Measurements from ENCODE around the gene DBN1. TPM values are rescaled to one million over a fixed set of nuclear protein-coding genes. Genes with fewer than 3 reads are reported as not detected.

DBN1 gene
- polyA plus RNA-seq, 4 donors: 1.6 to 32.0 (median 14.2) TPM

GRCh38 chr5:177412603-177413233 lies 60.7 kb downstream of the DBN1 start:
- Histone ChIP-seq H3K4me3 (ENCODE audit: low read depth in 1 of 3, low read length in 3 of 3) (peak overlapping the region in 1 of 3 donors; percentile 50), H3K27ac (ENCODE audit: low read depth in 1 of 3, low read length in 2 of 3) (peak overlapping the region; percentile 53 to 89 (median 79)), H3K4me1 (ENCODE audit: control insufficient read depth in 3 of 3, insufficient read depth in 2 of 3, low read depth in 1 of 3, low read length in 2 of 3) (peaks cover 0 to 9% (median 4%) of the 10 kb centered on the region in 3 donors), H3K27me3 (ENCODE audit: control insufficient read depth in 3 of 3, insufficient read depth in 3 of 3, low read length in 3 of 3) (no peaks in the 10 kb centered on the region), H3K36me3 (ENCODE audit: control insufficient read depth in 3 of 3, insufficient read depth in 2 of 3, low read depth in 1 of 3, low read length in 3 of 3) (no peaks in the 10 kb centered on the region), H3K9me3 (ENCODE audit: control insufficient read depth in 2 of 2, insufficient read depth in 1 of 2, low read depth in 1 of 2, low read length in 1 of 2) (no peaks in the 10 kb centered on the region)
- WGBS, 3 donors: 15 to 52% (median 30%) methylated on average over 8 of the region's 8 CpGs
- peak; percentile 41 for FAIRE-seq
- peak; percentile 79 to 91 for DNase-seq

DNA sequence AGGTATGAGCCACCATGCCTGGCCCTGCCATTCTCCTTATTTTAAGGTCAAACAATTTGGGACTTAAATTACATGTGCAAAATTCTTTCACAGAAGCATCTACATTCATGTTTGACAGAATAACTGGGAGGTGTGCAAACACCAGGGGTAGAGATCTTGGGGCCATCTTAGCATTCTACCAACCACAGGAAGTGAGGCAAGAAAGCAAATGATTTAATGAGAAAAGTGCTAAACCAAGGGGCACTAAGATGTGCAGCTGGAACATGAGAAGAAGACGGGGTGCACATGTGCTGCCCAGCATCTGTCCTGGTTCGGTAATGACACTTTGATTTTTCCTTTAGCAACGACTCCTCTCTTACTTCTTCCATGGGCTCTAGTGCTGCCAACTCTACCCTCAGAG lies 62.9 kb downstream of the DBN1 start:
- Histone ChIP-seq H3K27me3 (ENCODE audit: control insufficient read depth in 3 of 3, insufficient read depth in 3 of 3, low read length in 3 of 3) (peaks cover 0 to 6% (median 0%) of the 10 kb centered on the region in 3 donors), H3K9me3 (ENCODE audit: control insufficient read depth in 2 of 2, insufficient read depth in 1 of 2, low read depth in 1 of 2, low read length in 1 of 2) (no peaks in the 10 kb centered on the region), H3K27ac (ENCODE audit: low read depth in 1 of 3, low read length in 2 of 3) (no peak overlapping the region), H3K4me3 (ENCODE audit: low read depth in 1 of 3, low read length in 3 of 3) (no peak overlapping the region), H3K4me1 (ENCODE audit: control insufficient read depth in 3 of 3, insufficient read depth in 2 of 3, low read depth in 1 of 3, low read length in 2 of 3) (peaks cover 0 to 9% (median 0%) of the 10 kb centered on the region in 3 donors), H3K36me3 (ENCODE audit: control insufficient read depth in 3 of 3, insufficient read depth in 2 of 3, low read depth in 1 of 3, low read length in 3 of 3) (no peaks in the 10 kb centered on the region)
- 77 to 98% (median 81%) methylated on average over 3 of the region's 3 CpGs for WGBS, 3 donors
- no peak for FAIRE-seq
- DNase-seq: no peak

- peaks cover 0 to 15% (median 2%) of the 10 kb centered on the region in 3 donors for H3K4me1 ChIP-seq (ENCODE audit: control insufficient read depth in 3 of 3, insufficient read depth in 2 of 3, low read depth in 1 of 3, low read length in 2 of 3)
- H3K9me3 ChIP-seq (ENCODE audit: control insufficient read depth in 2 of 2, insufficient read depth in 1 of 2, low read depth in 1 of 2, low read length in 1 of 2): no peaks in the 10 kb centered on the region
- H3K36me3 ChIP-seq (ENCODE audit: control insufficient read depth in 3 of 3, insufficient read depth in 2 of 3, low read depth in 1 of 3, low read length in 3 of 3): no peaks in the 10 kb centered on the region
- H3K4me3 ChIP-seq (ENCODE audit: low read depth in 1 of 3, low read length in 3 of 3): no peak within 1 kb of the TSS
- 87 to 91% (median 90%) methylated on average over 9 of the region's 9 CpGs for WGBS, 3 donors
- H3K27me3 ChIP-seq (ENCODE audit: control insufficient read depth in 3 of 3, insufficient read depth in 3 of 3, low read length in 3 of 3): peaks cover 0 to 19% (median 0%) of the 10 kb centered on the region in 3 donors
- no peak for FAIRE-seq
- H3K27ac ChIP-seq (ENCODE audit: low read depth in 1 of 3, low read length in 2 of 3): no peak within 1 kb of the TSS
- DNase-seq: no peak
Observed at GRCh38 chr5:177409043-177409801, 64.2 kb downstream of the DBN1 start, which contains the start of gene F12. Gene F12 (minus strand): TSS chr5:177409564. CDS start chr5:177409527, 37 bp downstream.

Other genes starting within 250 kb of the DBN1 start
- 10 to 100 TPM; 48.1 to 80.1 (median 73.0) TPM for gene RAB24, start 169.9 kb downstream of the DBN1 start, polyA plus RNA-seq
- 100 to 1,000 TPM; 278 to 457 (median 339) TPM for gene PRELID1, start 169.8 kb downstream of the DBN1 start, polyA plus RNA-seq
- 10 to 100 TPM; 11.9 to 22.9 (median 14.4) TPM for gene MXD3, start 161.7 kb downstream of the DBN1 start, polyA plus RNA-seq
- gene LMAN2, start 122.0 kb downstream of the DBN1 start, polyA plus RNA-seq: 100 to 1,000 TPM in 2 of 4 donors, 10 to 100 TPM in 2; 73.6 to 304 (median 158) TPM
- 10 to 100 TPM; 12.8 to 31.3 (median 20.6) TPM for gene RGS14, start 115.7 kb downstream of the DBN1 start, polyA plus RNA-seq
- under 1 TPM in 2 of 4 donors, not detected in 2; 0.01 to 0.07 TPM for gene SLC34A1, start 89.2 kb downstream of the DBN1 start, polyA plus RNA-seq
- gene PFN3, start 73.0 kb downstream of the DBN1 start, polyA plus RNA-seq: not detected
- gene F12, start 64.1 kb downstream of the DBN1 start, polyA plus RNA-seq: 10 to 100 TPM in 3 of 4 donors, under 1 TPM in 1; 0.28 to 22.4 (median 18.6) TPM
- gene GRK6, start 47.0 kb downstream of the DBN1 start, polyA plus RNA-seq: 10 to 100 TPM; 17.0 to 29.5 (median 24.4) TPM
- gene PRR7, start 26.8 kb downstream of the DBN1 start, polyA plus RNA-seq: 1 to 10 TPM in 3 of 4 donors, under 1 TPM in 1; 0.86 to 3.7 (median 2.0) TPM
- 10 to 100 TPM in 2 of 4 donors, 1 to 10 TPM in 2; 3.8 to 44.4 (median 18.3) TPM for gene PDLIM7, start 24.0 kb upstream of the DBN1 start, polyA plus RNA-seq
- 1 to 10 TPM; 3.1 to 6.0 (median 4.1) TPM for gene DOK3, start 36.2 kb upstream of the DBN1 start, polyA plus RNA-seq
- 10 to 100 TPM; 81.9 to 95.4 (median 87.6) TPM for gene DDX41, start 43.3 kb upstream of the DBN1 start, polyA plus RNA-seq
- gene FAM193B, start 80.9 kb upstream of the DBN1 start, polyA plus RNA-seq: 100 to 1,000 TPM in 2 of 4 donors, 10 to 100 TPM in 2; 68.7 to 336 (median 155) TPM
- gene TMED9, start 118.6 kb upstream of the DBN1 start, polyA plus RNA-seq: 100 to 1,000 TPM in 2 of 4 donors, 10 to 100 TPM in 2; 34.9 to 183 (median 86.3) TPM
- 10 to 100 TPM; 10.5 to 29.0 (median 22.2) TPM for gene B4GALT7, start 126.5 kb upstream of the DBN1 start, polyA plus RNA-seq